GM12878 (cell line): ENCODE data around the gene TRIM72. TPM values are rescaled to one million over a fixed set of nuclear protein-coding genes. Genes with fewer than 3 reads are reported as not detected.

ENCODE experiments used
- ATAC-seq: fragments of 200-7000 bp; cut with Tn5 transposase; 3 replicates; pipeline ENCODE4 v1.9.1; 2020; ENCODE audit warnings: mild to moderate bottlenecking, moderate library complexity
- BruUV-seq: library from RNA; stranded (reverse); fragments of 400-500 nt; replicated peaks from 2 replicates; lab custom pipeline; 2021; lab: Mats Ljungman, UMichigan
- CTCF ChIA-PET: fragments of 300-600 bp; sonication (Branson Sonifier 250); formaldehyde crosslinking; extraction: SDS; loops from one replicate; lab custom pipeline; 2021; ENCODE audit warnings: inconsistent platforms; lab: Yijun Ruan, JAX
- POLR2A ChIA-PET: fragments of 350-600 bp; formaldehyde crosslinking; extraction: SDS; loops from one replicate; lab custom pipeline; 2021; ENCODE audit warnings: inconsistent platforms; lab: Charles Lee
- RAD21 ChIA-PET: fragments of 300-600 bp; sonication (Branson Sonifier 250); formaldehyde crosslinking; loops from one replicate; lab custom pipeline; 2023; ENCODE audit warnings: antibody characterized with exemption; ENCODE audit not compliant: unreplicated experiment; lab: Charles Lee
- SMC1A ChIA-PET: fragments of 300-600 bp; sonication (Branson Sonifier 250); formaldehyde crosslinking; loops from one replicate; lab custom pipeline; 2023; ENCODE audit not compliant: unreplicated experiment, uncharacterized antibody; lab: Charles Lee
- DNase-seq: peaks from one replicate; pipeline ENCODE4 v3.0.0-alpha.2; 2011; ENCODE audit warnings: low read depth, low spot score
- FAIRE-seq: peaks from 3 replicates; lab custom pipeline; 2011; peaks lifted over from hg19 to GRCh38; lab: Jason Lieb, UNC
- H2AFZ ChIP-seq: 2 replicates; pipeline ENCODE4 v1.6.0; 2011; ENCODE audit warnings: low read depth, low read length, control low read depth; ENCODE audit not compliant: control insufficient read depth
- H3K27ac ChIP-seq: 2 replicates; pipeline ENCODE4 v1.5.1; 2011; ENCODE audit warnings: control low read depth; ENCODE audit not compliant: control insufficient read depth, insufficient read depth
- H3K27me3 ChIP-seq, 2 experiments: replicated peaks in 1 of 2; 2 replicates each; pipeline versions ENCODE4 v1.6.0 to v1.6.1; 2011; ENCODE audit warnings: low read length in 1 of 2; ENCODE audit not compliant: control insufficient read depth in 2 of 2, insufficient read depth in 2 of 2
- H3K36me3 ChIP-seq, 2 experiments: 2 replicates each; pipeline ENCODE4 v1.5.1; 2011; ENCODE audit warnings: low read length in 1 of 2; ENCODE audit not compliant: control insufficient read depth in 2 of 2, insufficient read depth in 2 of 2
- H3K4me1 ChIP-seq: 2 replicates; pipeline ENCODE4 v1.6.1; 2011; ENCODE audit warnings: mild to moderate bottlenecking, low read length, moderate library complexity, mixed read lengths; ENCODE audit not compliant: control insufficient read depth, insufficient read depth
- H3K4me2 ChIP-seq: 2 replicates; pipeline ENCODE4 v1.6.0; 2011; ENCODE audit warnings: control low read depth; ENCODE audit not compliant: control insufficient read depth, insufficient read depth
- H3K4me3 ChIP-seq: fragments of 200-600 bp; sonication (generic); 2 replicates; pipeline ENCODE4 v1.5.1; 2016
- H3K79me2 ChIP-seq: 2 replicates; pipeline ENCODE4 v1.6.0; 2011; ENCODE audit warnings: low read length; ENCODE audit not compliant: control insufficient read depth, insufficient read depth
- H3K9ac ChIP-seq: 2 replicates; pipeline ENCODE4 v1.8.0; 2011; ENCODE audit warnings: low read length, control low read depth, mixed read lengths; ENCODE audit not compliant: control insufficient read depth, insufficient read depth
- H3K9me3 ChIP-seq: replicated peaks from 3 replicates; pipeline ENCODE4 v1.5.1; 2011; ENCODE audit warnings: mild to moderate bottlenecking, low read length; ENCODE audit not compliant: control insufficient read depth, insufficient read depth
- H4K20me1 ChIP-seq: 2 replicates; pipeline ENCODE4 v1.6.0; 2011; ENCODE audit not compliant: control insufficient read depth, insufficient read depth
- BCL11A ChIP-seq: IDR thresholded peaks from 2 replicates; pipeline ENCODE4 v1.6.1; 2011; ENCODE audit warnings: low read depth, low read length
- BHLHE40 ChIP-seq, 2 experiments: fragments of 450-650 bp in 1 of 2; IDR thresholded peaks; 2 replicates each; pipeline ENCODE4 v1.6.1; 2011 to 2017; ENCODE audit warnings: low read depth in 2 of 2, borderline replicate concordance in 1 of 2, improper control_type of control experiment in 1 of 2, low read length in 1 of 2, mild to moderate bottlenecking in 1 of 2
- CBFB ChIP-seq: IDR thresholded peaks from 2 replicates; pipeline ENCODE4 v1.6.1; 2016; ENCODE audit warnings: antibody characterized with exemption, low read depth
- GATAD2B ChIP-seq: fragments of 450-650 bp; conservative IDR thresholded peaks from 2 replicates; pipeline ENCODE4 v1.6.1; 2017; ENCODE audit warnings: low read depth, mild to moderate bottlenecking, moderate library complexity
- HCFC1 ChIP-seq: fragments of 150-350 bp; IDR thresholded peaks from 2 replicates; pipeline ENCODE4 v1.6.1; 2014; ENCODE audit warnings: low read length
- KDM1A ChIP-seq: fragments of 200-600 bp; sonication (generic); IDR thresholded peaks from 2 replicates; pipeline ENCODE4 v1.6.1; 2016; ENCODE audit warnings: borderline replicate concordance
- LARP7 ChIP-seq: fragments of 450-650 bp; IDR thresholded peaks from 2 replicates; pipeline ENCODE4 v1.6.1; 2017; ENCODE audit warnings: mild to moderate bottlenecking
- PAX5 ChIP-seq: IDR thresholded peaks from 2 replicates; pipeline ENCODE4 v1.6.1; 2011; ENCODE audit warnings: low read depth, low read length, borderline replicate concordance
- PKNOX1 ChIP-seq: fragments of 450-650 bp; IDR thresholded peaks from 2 replicates; pipeline ENCODE4 v1.6.1; 2016; ENCODE audit warnings: mild to moderate bottlenecking
- POLR2A ChIP-seq: IDR thresholded peaks from 2 replicates; pipeline ENCODE4 v1.6.1; 2011; ENCODE audit warnings: low read depth, mild to moderate bottlenecking, low read length
- POU2F2 ChIP-seq: IDR thresholded peaks from 3 replicates; pipeline ENCODE4 v1.6.1; 2011; ENCODE audit warnings: low read depth, mild to moderate bottlenecking, low read length, borderline replicate concordance
- RB1 ChIP-seq: fragments of 450-650 bp; formaldehyde crosslinking; IDR thresholded peaks from 2 replicates; pipeline ENCODE4 v1.6.1; 2017; ENCODE audit warnings: mild to moderate bottlenecking, borderline replicate concordance
- SRF ChIP-seq, 2 experiments: IDR thresholded peaks; 2 replicates each; pipeline ENCODE4 v1.6.1; 2011; ENCODE audit warnings: low read depth in 2 of 2, low read length in 2 of 2, mild to moderate bottlenecking in 1 of 2, moderate library complexity in 1 of 2
- STAT1 ChIP-seq: fragments of 450-650 bp; conservative IDR thresholded peaks from 2 replicates; pipeline ENCODE4 v1.6.1; 2014; ENCODE audit warnings: antibody characterized with exemption, mild to moderate bottlenecking
- TCF12 ChIP-seq: IDR thresholded peaks from 2 replicates; pipeline ENCODE4 v1.6.1; 2011; ENCODE audit warnings: low read depth, mild to moderate bottlenecking, low read length
- ZNF217 ChIP-seq: fragments of 450-650 bp; IDR thresholded peaks from 2 replicates; pipeline ENCODE4 v1.6.1; 2017; ENCODE audit warnings: antibody characterized with exemption, mild to moderate bottlenecking
- ZNF384 ChIP-seq: IDR thresholded peaks from 2 replicates; pipeline ENCODE4 v1.6.1; 2012; ENCODE audit warnings: low read depth, mild to moderate bottlenecking, low read length, improper control_type of control experiment, borderline replicate concordance
- ZNF622 ChIP-seq: fragments of 450-650 bp; IDR thresholded peaks from 2 replicates; pipeline ENCODE4 v1.6.1; 2017; ENCODE audit warnings: mild to moderate bottlenecking, inconsistent platforms
- WGBS: methylation state at CpG from one replicate; pipeline ENCODE4 v1.1.6; 2016; ENCODE audit warnings: low lambda C conversion rate; ENCODE audit not compliant: insufficient replicate concordance, insufficient coverage; ENCODE audit errors: missing lambda C conversion rate; 5-methylcytosine and 5-hydroxymethylcytosine counted together
- in situ Hi-C: fragments of 300-500 bp; cut with MboI; formaldehyde crosslinking; loops from 9 replicates; pipeline ENCODE4 v1.14.3; 2018; ENCODE audit warnings: mixed read lengths
- intact Hi-C: fragments of 100-400 bp; cut with micrococcal nuclease; formaldehyde crosslinking; loops from one replicate; pipeline ENCODE4 v1.14.2; 2022; ENCODE audit not compliant: unreplicated experiment
- polyA plus RNA-seq, 11 experiments: library from polyadenylated mRNA; depleted of rRNA in 4 of 11; unstranded in 6 of 11; stranded (reverse) in 5 of 11; fragments of >200 nt; fragmentation: Nextera tagmentation in 4 of 11; fragmentation: Illumina TruSeq in 1 of 11; extraction: Ambion mirVana in 4 of 11; extraction: Trizol in 1 of 11; gene quantifications; 1 replicate in 1 of 11; 2 replicates in 10 of 11; pipeline versions ENCODE4 v1.2.1 to v1.2.3, GENCODE V29; 2011 to 2016; ENCODE audit warnings: inconsistent platforms in 2 of 11, missing spikeins in 2 of 11, low read depth in 1 of 11
- total RNA-seq, 4 experiments: library from RNA; depleted of rRNA in 3 of 4; stranded (reverse); fragments of >200 nt in 3 of 4; fragmentation: Illumina TruSeq in 1 of 4; extraction: Trizol in 1 of 4; gene quantifications; 2 replicates each; pipeline versions ENCODE4 v1.2.1 to v1.2.3, GENCODE V29; 2013 to 2021
- TF ChIP-seq, protein P1 (sequence below): fragments of 450-650 bp; IDR thresholded peaks from 2 replicates; pipeline ENCODE4 v1.6.1; 2018; ENCODE audit warnings: borderline replicate concordance, mild to moderate bottlenecking; ENCODE audit not compliant: partially characterized antibody

TRIM72 gene
- total and polyA plus RNA-seq, 10 of the 15 experiments (the other 5 are each of a cell fraction or from before 2014, with no cell fraction given): 0.03 to 1.2 (median 0.23) TPM; not detected in 1

DNA sequence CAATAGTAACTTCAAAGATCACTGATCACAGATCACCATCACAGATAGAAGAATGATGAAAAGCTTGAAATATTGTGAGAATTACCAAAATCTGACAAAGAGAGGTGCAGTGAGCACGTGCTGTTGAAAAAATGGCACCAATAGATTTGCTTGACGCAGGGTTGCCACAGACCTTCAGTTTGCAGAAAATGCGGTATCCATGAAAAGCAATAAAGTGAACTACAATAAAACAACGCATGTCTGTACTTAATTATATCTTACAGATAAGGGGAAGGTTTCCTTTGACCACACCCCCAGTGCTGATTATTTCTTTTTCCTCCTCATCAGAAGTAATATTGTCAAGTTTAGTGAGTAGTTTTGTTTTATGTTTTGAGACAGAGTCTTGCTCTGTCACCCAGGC, 24.1 kb downstream of the TRIM72 start:
- Histone ChIP-seq H3K79me2 (no peaks in the 10 kb centered on the region), H3K27me3 (no peaks in the 10 kb centered on the region), H4K20me1 (no peaks in the 10 kb centered on the region), H3K9ac (no peak overlapping the region), H3K27ac (no peak overlapping the region), H3K9me3 (no peaks in the 10 kb centered on the region; the same call in 2 of the 3 replicates), H2AFZ (no peak overlapping the region), H3K4me3 (no peak overlapping the region), H3K4me2 (no peak overlapping the region), H3K4me1 (no peaks in the 10 kb centered on the region), H3K36me3 (no peaks in the 10 kb centered on the region)
- intact Hi-C loops (no loop called here), in situ Hi-C loops (no loop called here)
- no peak for TF ChIP-seq HCFC1
- no peak for TF ChIP-seq ZNF384
- TF ChIP-seq ZNF622: no peak
- TF ChIP-seq ZNF217: no peak
- no peak for TF ChIP-seq POLR2A
- TF ChIP-seq KDM1A: no peak
- TF ChIP-seq CBFB: no peak
- TF ChIP-seq BCL11A: no peak
- no peak for TF ChIP-seq TCF12
- no peak for TF ChIP-seq STAT1
- no peak for TF ChIP-seq POU2F2
- TF ChIP-seq BHLHE40 (IDR thresholded peaks at IDR 0.05; ENCODE audit: borderline replicate concordance in 1 of 2, low read depth in 2 of 2, low read length in 1 of 2): no peak
- TF ChIP-seq SRF (IDR thresholded peaks at IDR 0.05; ENCODE audit: low read depth in 2 of 2, low read length in 2 of 2): no peak
- TF ChIP-seq, protein P1, sequence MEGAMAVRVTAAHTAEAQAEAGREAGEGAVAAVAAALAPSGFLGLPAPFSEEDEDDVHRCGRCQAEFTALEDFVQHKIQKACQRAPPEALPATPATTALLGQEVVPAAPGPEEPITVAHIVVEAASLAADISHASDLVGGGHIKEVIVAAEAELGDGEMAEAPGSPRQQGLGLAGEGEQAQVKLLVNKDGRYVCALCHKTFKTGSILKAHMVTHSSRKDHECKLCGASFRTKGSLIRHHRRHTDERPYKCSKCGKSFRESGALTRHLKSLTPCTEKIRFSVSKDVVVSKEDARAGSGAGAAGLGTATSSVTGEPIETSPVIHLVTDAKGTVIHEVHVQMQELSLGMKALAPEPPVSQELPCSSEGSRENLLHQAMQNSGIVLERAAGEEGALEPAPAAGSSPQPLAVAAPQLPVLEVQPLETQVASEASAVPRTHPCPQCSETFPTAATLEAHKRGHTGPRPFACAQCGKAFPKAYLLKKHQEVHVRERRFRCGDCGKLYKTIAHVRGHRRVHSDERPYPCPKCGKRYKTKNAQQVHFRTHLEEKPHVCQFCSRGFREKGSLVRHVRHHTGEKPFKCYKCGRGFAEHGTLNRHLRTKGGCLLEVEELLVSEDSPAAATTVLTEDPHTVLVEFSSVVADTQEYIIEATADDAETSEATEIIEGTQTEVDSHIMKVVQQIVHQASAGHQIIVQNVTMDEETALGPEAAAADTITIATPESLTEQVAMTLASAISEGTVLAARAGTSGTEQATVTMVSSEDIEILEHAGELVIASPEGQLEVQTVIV: no peak
- TF ChIP-seq PKNOX1: no peak
- no peak for TF ChIP-seq PAX5
- no peak for TF ChIP-seq LARP7
- no peak for TF ChIP-seq GATAD2B
- TF ChIP-seq RB1: no peak
- WGBS: 75% methylated on average over 4 of the region's 4 CpGs
- BruUV-seq: no TSS peak
- ChIA-PET RAD21 (no interaction called here), SMC1A (no interaction called here), POLR2A (no interaction called here), CTCF (no interaction called here)
- FAIRE-seq: no peak
- no peak for ATAC-seq
- DNase-seq: no peak
